OCI-LY7 (cell line): ENCODE measurements around the gene OR2AE1. TPM values are rescaled to one million over a fixed set of nuclear protein-coding genes. Genes with fewer than 3 reads are reported as not detected.

Source experiments
- BruUV-seq: library from RNA; stranded (reverse); fragments of 400-500 nt; replicated peaks from 2 replicates; lab custom pipeline; 2021; lab: Mats Ljungman, UMichigan
- CTCF ChIA-PET: fragments of 300-600 bp; sonication (Branson Sonifier 250); formaldehyde crosslinking; loops from one replicate; lab custom pipeline; 2022; ENCODE audit warnings: antibody characterized with exemption; ENCODE audit not compliant: unreplicated experiment; lab: Charles Lee
- POLR2A ChIA-PET: fragments of 300-600 bp; sonication (Branson Sonifier 250); formaldehyde crosslinking; loops from one replicate; lab custom pipeline; 2022; ENCODE audit warnings: antibody characterized with exemption; lab: Charles Lee
- DNase-seq: peaks from one replicate; pipeline ENCODE4 v3.0.0-alpha.2; 2015; ENCODE audit warnings: low spot score
- H2AFZ ChIP-seq: fragments of 200-600 bp; sonication (generic), shearing (Covaris generic); 2 replicates; pipeline ENCODE4 v1.6.1; 2014; ENCODE audit warnings: mild to moderate bottlenecking, antibody characterized with exemption, low read length, moderate library complexity
- H3K27ac ChIP-seq: fragments of 200-600 bp; sonication (generic); 2 replicates; pipeline ENCODE4 v1.5.1; 2014; ENCODE audit warnings: mixed run types, low read depth, mild to moderate bottlenecking, moderate library complexity, low read length, inconsistent platforms; ENCODE audit not compliant: poor library complexity, severe bottlenecking
- H3K36me3 ChIP-seq: fragments of 200-600 bp; sonication (generic); 2 replicates; pipeline ENCODE4 v1.6.1; 2014; ENCODE audit warnings: mild to moderate bottlenecking, antibody characterized with exemption, low read length, moderate library complexity, mixed read lengths; ENCODE audit not compliant: insufficient read depth
- H3K4me1 ChIP-seq: fragments of 200-600 bp; sonication (generic); 2 replicates; pipeline ENCODE4 v1.5.1; 2014; ENCODE audit warnings: mild to moderate bottlenecking, low read length; ENCODE audit not compliant: insufficient read depth, poor library complexity, severe bottlenecking
- H3K4me2 ChIP-seq: fragments of 200-600 bp; sonication (generic); 2 replicates; pipeline ENCODE4 v1.6.1; 2014; ENCODE audit warnings: mild to moderate bottlenecking, low read length
- H3K4me3 ChIP-seq: fragments of 200-600 bp; sonication (generic); 2 replicates; pipeline ENCODE4 v1.5.1; 2014; ENCODE audit warnings: mild to moderate bottlenecking, low read depth, low read length; ENCODE audit not compliant: poor library complexity, severe bottlenecking
- H3K79me2 ChIP-seq: fragments of 200-600 bp; sonication (generic); 2 replicates; pipeline ENCODE4 v1.6.1; 2016; ENCODE audit warnings: low read depth, mild to moderate bottlenecking, low read length, moderate library complexity, mixed read lengths; ENCODE audit not compliant: insufficient read depth
- H3K9me2 ChIP-seq: fragments of 200-600 bp; sonication (generic); 2 replicates; pipeline ENCODE4 v1.6.1; 2016; ENCODE audit warnings: mild to moderate bottlenecking, low read length, mixed read lengths; ENCODE audit not compliant: insufficient read depth
- H3K9me3 ChIP-seq: fragments of 200-600 bp; sonication (generic); 2 replicates; pipeline ENCODE4 v1.6.1; 2014; ENCODE audit warnings: mild to moderate bottlenecking, mixed run types, low read length, mixed read lengths
- H4K20me1 ChIP-seq: fragments of 200-600 bp; sonication (generic); 2 replicates; pipeline ENCODE4 v1.6.1; 2014; ENCODE audit warnings: mild to moderate bottlenecking, antibody characterized with exemption, low read length, moderate library complexity, mixed read lengths; ENCODE audit not compliant: insufficient read depth
- CTCF ChIP-seq: fragments of 200-600 bp; sonication (generic); conservative IDR thresholded peaks from 2 replicates; pipeline ENCODE4 v1.5.1; 2014; ENCODE audit warnings: mild to moderate bottlenecking, antibody characterized with exemption, low read length, moderate library complexity, mixed read lengths
- EZH2phosphoT487 ChIP-seq: fragments of 200-600 bp; sonication (generic); IDR thresholded peaks from 2 replicates; pipeline ENCODE4 v1.6.1; 2018; ENCODE audit warnings: low read depth, borderline replicate concordance, mild to moderate bottlenecking, mixed run types, antibody characterized with exemption, low read length, moderate library complexity, mixed read lengths
- intact Hi-C: fragments of 100-400 bp; cut with micrococcal nuclease; formaldehyde crosslinking; loops from one replicate; pipeline ENCODE4 v1.10.0; 2022; ENCODE audit not compliant: unreplicated experiment
- total RNA-seq, 2 experiments: library from RNA; depleted of rRNA in 1 of 2; stranded (reverse); fragments of >200 nt in 1 of 2; shearing (Covaris generic) in 1 of 2; gene quantifications; 2 replicates each; pipeline ENCODE4 v1.2.3, GENCODE V29; 2014 to 2022

The OR2AE1 gene
- total RNA-seq, 2 experiments from 2014 or later = not detected

GRCh38 chr7:99863847-99864440, 12.9 kb downstream of the OR2AE1 start:
- no peaks in the 10 kb centered on the region for H3K36me3 ChIP-seq
- no peak overlapping the region for H2AFZ ChIP-seq
- ChIA-PET CTCF (no interaction called here), POLR2A (interaction anchor here (1.1 kb wide), 1 partner anchor 56 kb away, joined by 4 read pairs; no protein-coding TSS in a partner anchor)
- no peak for DNase-seq
- no peaks in the 10 kb centered on the region for H3K4me1 ChIP-seq
- no peaks in the 10 kb centered on the region for H4K20me1 ChIP-seq
- no peak for TF ChIP-seq EZH2phosphoT487
- no peak for TF ChIP-seq CTCF
- no peaks in the 10 kb centered on the region for H3K9me2 ChIP-seq
- H3K79me2 ChIP-seq = no peaks in the 10 kb centered on the region
- no peak overlapping the region for H3K4me3 ChIP-seq
- H3K9me3 ChIP-seq = no peaks in the 10 kb centered on the region
- H3K27ac ChIP-seq = no peak overlapping the region
- intact Hi-C loops = no loop called here
- H3K4me2 ChIP-seq = no peak overlapping the region
- BruUV-seq = no TSS peak

- intact Hi-C loops = no loop called here
- Histone ChIP-seq H3K27ac (no peak overlapping the region), H3K9me3 (no peaks in the 10 kb centered on the region), H3K9me2 (no peaks in the 10 kb centered on the region), H3K4me3 (no peak overlapping the region), H2AFZ (no peak overlapping the region), H3K79me2 (no peaks in the 10 kb centered on the region), H3K36me3 (no peaks in the 10 kb centered on the region), H4K20me1 (no peaks in the 10 kb centered on the region), H3K4me1 (no peaks in the 10 kb centered on the region), H3K4me2 (no peak overlapping the region)
- TF ChIP-seq CTCF (no peak), EZH2phosphoT487 (no peak)
- ChIA-PET POLR2A (no interaction called here), CTCF (no interaction called here)
- no TSS peak for BruUV-seq
- no peak for DNase-seq
Observed at GRCh38 chr7:99860281-99861127, 16.3 kb downstream of the OR2AE1 start.

GRCh38 chr7:99855236-99855635, 21.6 kb downstream of the OR2AE1 start:
- Histone ChIP-seq H3K4me1 (no peaks in the 10 kb centered on the region), H3K9me2 (no peaks in the 10 kb centered on the region), H4K20me1 (no peaks in the 10 kb centered on the region), H3K4me2 (no peak overlapping the region), H3K9me3 (no peaks in the 10 kb centered on the region), H2AFZ (no peak overlapping the region), H3K36me3 (no peaks in the 10 kb centered on the region), H3K79me2 (no peaks in the 10 kb centered on the region), H3K4me3 (no peak overlapping the region), H3K27ac (no peak overlapping the region)
- CTCF ChIA-PET = no interaction called here
- DNase-seq = no peak
- no peak for TF ChIP-seq EZH2phosphoT487
- TF ChIP-seq CTCF = no peak
- no TSS peak for BruUV-seq
- intact Hi-C loops = no loop called here
- POLR2A ChIA-PET = no interaction called here
